Activated gamma-delta T cell (primary cell): ENCODE measurements around the gene ACTRT1.

ENCODE experiments used
- DNase-seq: peaks from one replicate; lab custom pipeline; 2025; lab: John Stamatoyannopoulos, UW
- total RNA-seq, 2 donors: gene quantifications; one replicate each; lab custom pipeline; 2026; lab: John Stamatoyannopoulos, UW

ACTRT1 gene
- total RNA-seq, result 0 reads per million in 2 donors

- no peak for DNase-seq
Observed at GRCh38 chrX:128052303-128052702, at the start of gene ACTRT1. Gene ACTRT1 (minus strand): TSS chrX:128052403. CDS start chrX:128052206, 197 bp downstream.

GRCh38 chrX:128078545-128078944, 26.3 kb upstream of the ACTRT1 start:
- no peak for DNase-seq

GRCh38 chrX:128057421-128057820, 5.2 kb upstream of the ACTRT1 start:
- no peak for DNase-seq

- DNase-seq, result no peak
Observed at GRCh38 chrX:128051526-128051925, 677 bp downstream of the ACTRT1 start.

- DNase-seq, result no peak
Observed at GRCh38 chrX:128035318-128035717, 16.9 kb downstream of the ACTRT1 start.

GRCh38 chrX:128021566-128021965, 30.6 kb downstream of the ACTRT1 start:
- DNase-seq, result no peak

GRCh38 chrX:128020701-128021100, 31.5 kb downstream of the ACTRT1 start:
- DNase-seq, result no peak

GRCh38 chrX:128019218-128019617, 33.0 kb downstream of the ACTRT1 start:
- DNase-seq, result no peak

- DNase-seq, result no peak
Observed at GRCh38 chrX:128012015-128012414, 40.2 kb downstream of the ACTRT1 start.

- no peak for DNase-seq
Observed at GRCh38 chrX:128007882-128008281, 44.3 kb downstream of the ACTRT1 start.
